Skeletal muscle tissue (tissue), 4 donors: Measurements from ENCODE around the gene FXYD5. TPM values are rescaled to one million over a fixed set of nuclear protein-coding genes. Genes with fewer than 3 reads are reported as not detected.

Experiments
- H3K27ac ChIP-seq: one replicate; pipeline ENCODE4 v1.7.0; 2013; ENCODE audit warnings: mild to moderate bottlenecking, low read depth, low read length, inconsistent platforms
- H3K27me3 ChIP-seq, 3 donors: one replicate each; pipeline ENCODE4 v1.7.0; 2013; ENCODE audit warnings: low read length in 3 of 3; ENCODE audit not compliant: control insufficient read depth in 3 of 3, insufficient read depth in 3 of 3
- H3K36me3 ChIP-seq, 3 donors: one replicate each; pipeline ENCODE4 v1.7.0; 2013; ENCODE audit warnings: low read length in 3 of 3; ENCODE audit not compliant: control insufficient read depth in 3 of 3, insufficient read depth in 3 of 3
- H3K4me1 ChIP-seq, 3 donors: one replicate each; pipeline ENCODE4 v1.7.0; 2013; ENCODE audit warnings: low read length in 3 of 3, mild to moderate bottlenecking in 3 of 3; ENCODE audit not compliant: control insufficient read depth in 3 of 3, insufficient read depth in 3 of 3
- H3K4me3 ChIP-seq, 3 donors: one replicate each; pipeline ENCODE4 v1.7.0; 2013; ENCODE audit warnings: low read length in 3 of 3
- H3K9ac ChIP-seq, 3 donors: one replicate each; pipeline ENCODE4 v1.7.0; 2013; ENCODE audit warnings: low read length in 3 of 3, mild to moderate bottlenecking in 3 of 3, moderate library complexity in 2 of 3, low read depth in 1 of 3
- H3K9me3 ChIP-seq, 3 donors: one replicate each; pipeline ENCODE4 v1.7.0; 2013; ENCODE audit warnings: low read length in 3 of 3; ENCODE audit not compliant: control insufficient read depth in 3 of 3
- total RNA-seq: library from RNA; depleted of rRNA; stranded (reverse); fragments of >200 nt; gene quantifications from one replicate; pipeline ENCODE4 v1.2.3, GENCODE V29; 2014
- donor health status: Osteomylitis.

Gene FXYD5
- total RNA-seq, 1 donor from 2014 or later, result 7.3 TPM

GRCh38 chr19:35112995-35113688 lies 41.4 kb upstream of the FXYD5 start:
- Histone ChIP-seq H3K27ac (no peak overlapping the region), H3K27me3 (no peaks in the 10 kb centered on the region), H3K36me3 (no peaks in the 10 kb centered on the region), H3K9ac (no peak overlapping the region), H3K4me1 (peaks cover 6 to 19% (median 15%) of the 10 kb centered on the region in 3 donors), H3K4me3 (no peak overlapping the region), H3K9me3 (no peaks in the 10 kb centered on the region)

- Histone ChIP-seq H3K36me3 (no peaks in the 10 kb centered on the region), H3K9me3 (no peaks in the 10 kb centered on the region), H3K4me3 (peak overlapping the region; percentile 47 to 76 (median 55)), H3K4me1 (peaks cover 6 to 25% (median 15%) of the 10 kb centered on the region in 3 donors), H3K9ac (peak overlapping the region; percentile 43 to 76 (median 60)), H3K27ac (peak overlapping the region; percentile 28), H3K27me3 (no peaks in the 10 kb centered on the region)
Measured at GRCh38 chr19:35114353-35115176, 40.0 kb upstream of the FXYD5 start.

- Histone ChIP-seq H3K4me1 (peaks cover 6 to 21% (median 12%) of the 10 kb centered on the region in 3 donors), H3K4me3 (peak within 1 kb of the TSS; percentile 47 to 76 (median 55)), H3K9me3 (no peaks in the 10 kb centered on the region), H3K27me3 (no peaks in the 10 kb centered on the region), H3K9ac (peak within 1 kb of the TSS; percentile 43 to 76 (median 60)), H3K36me3 (no peaks in the 10 kb centered on the region), H3K27ac (peak within 1 kb of the TSS; percentile 28)
Measured at GRCh38 chr19:35115177-35115951, 39.2 kb upstream of the FXYD5 start, which contains the start of gene FXYD3. TSS of gene FXYD3 (plus strand) at chr19:35115823. CDS start at chr19:35119377, 3,554 bp downstream.

- no peak overlapping the region for H3K9ac ChIP-seq
- no peak overlapping the region for H3K27ac ChIP-seq
- peaks cover 11 to 21% (median 16%) of the 10 kb centered on the region in 3 donors for H3K4me1 ChIP-seq
- no peaks in the 10 kb centered on the region for H3K36me3 ChIP-seq
- no peaks in the 10 kb centered on the region for H3K27me3 ChIP-seq
- H3K9me3 ChIP-seq, result no peaks in the 10 kb centered on the region
- H3K4me3 ChIP-seq, result no peak overlapping the region
Measured at GRCh38 chr19:35116072-35116801, 38.3 kb upstream of the FXYD5 start.

- Histone ChIP-seq H3K9me3 (no peaks in the 10 kb centered on the region), H3K4me1 (peaks cover 13 to 27% (median 16%) of the 10 kb centered on the region in 3 donors), H3K4me3 (no peak overlapping the region), H3K27ac (no peak overlapping the region), H3K9ac (no peak overlapping the region), H3K36me3 (no peaks in the 10 kb centered on the region), H3K27me3 (no peaks in the 10 kb centered on the region)
Measured at GRCh38 chr19:35117116-35117515, 37.4 kb upstream of the FXYD5 start.

- Histone ChIP-seq H3K4me1 (peaks cover 14 to 31% (median 19%) of the 10 kb centered on the region in 3 donors), H3K9ac (no peak overlapping the region), H3K27ac (no peak overlapping the region), H3K36me3 (no peaks in the 10 kb centered on the region), H3K9me3 (no peaks in the 10 kb centered on the region), H3K27me3 (no peaks in the 10 kb centered on the region), H3K4me3 (no peak overlapping the region)
Measured at GRCh38 chr19:35117799-35118198, 36.7 kb upstream of the FXYD5 start.

GRCh38 chr19:35118268-35119020 lies 36.1 kb upstream of the FXYD5 start:
- Histone ChIP-seq H3K27ac (no peak overlapping the region), H3K9ac (no peak overlapping the region), H3K9me3 (no peaks in the 10 kb centered on the region), H3K4me3 (no peak overlapping the region), H3K27me3 (no peaks in the 10 kb centered on the region), H3K4me1 (peaks cover 20 to 38% (median 25%) of the 10 kb centered on the region in 3 donors), H3K36me3 (no peaks in the 10 kb centered on the region)

GRCh38 chr19:35119091-35119490 lies 35.4 kb upstream of the FXYD5 start:
- Histone ChIP-seq H3K27ac (no peak overlapping the region), H3K27me3 (no peaks in the 10 kb centered on the region), H3K4me1 (peaks cover 25 to 44% (median 32%) of the 10 kb centered on the region in 3 donors), H3K4me3 (no peak overlapping the region), H3K9ac (no peak overlapping the region), H3K36me3 (no peaks in the 10 kb centered on the region), H3K9me3 (no peaks in the 10 kb centered on the region)
